A549 (cell line): ENCODE results near the gene ZP3. TPM values are rescaled to one million over a fixed set of nuclear protein-coding genes. Genes with fewer than 3 reads are reported as not detected.

Source experiments
- ATAC-seq, 2 experiments: fragments of 200-7000 bp in 1 of 2; fragments of >200 bp in 1 of 2; cut with Nextera tagmentation in 1 of 2; cut with Tn5 transposase in 1 of 2; 3 replicates each; pipeline versions ENCODE4 v1.8.0 to v1.9.1; 2018 to 2020; ENCODE audit warnings: mild to moderate bottlenecking in 1 of 2, moderate library complexity in 1 of 2
- CTCF ChIA-PET: fragments of 300-600 bp; sonication (Branson Sonifier 250); formaldehyde crosslinking; extraction: SDS; loops from one replicate; lab custom pipeline; 2021; ENCODE audit warnings: antibody characterized with exemption, inconsistent platforms; lab: Yijun Ruan, JAX
- POLR2A ChIA-PET: fragments of 350-600 bp; formaldehyde crosslinking; extraction: SDS; loops from one replicate; lab custom pipeline; 2021; ENCODE audit warnings: antibody characterized with exemption, inconsistent platforms; lab: Yijun Ruan, JAX
- DNase-seq, 2 experiments: peaks; one replicate each; pipeline versions ENCODE4 v3.0.0 to v3.0.0-alpha.2; 2011 to 2016; ENCODE audit warnings: low read depth in 1 of 2, low spot score in 1 of 2
- FAIRE-seq: peaks from 2 replicates; lab custom pipeline; 2011; peaks lifted over from hg19 to GRCh38; lab: Jason Lieb, UNC
- H3K27ac ChIP-seq, 2 experiments: fragments of >200 bp; sonication (Bioruptor Twin); formaldehyde crosslinking; 3 replicates each; pipeline ENCODE4 v1.5.1; 2016 to 2017
- H3K4me1 ChIP-seq: fragments of >200 bp; sonication (Bioruptor Twin); formaldehyde crosslinking; 3 replicates; pipeline ENCODE4 v1.6.1; 2016
- H3K4me2 ChIP-seq: fragments of >200 bp; sonication (Bioruptor Twin); formaldehyde crosslinking; 3 replicates; pipeline ENCODE4 v1.6.1; 2016
- H3K4me3 ChIP-seq: fragments of >200 bp; sonication (Bioruptor Twin); formaldehyde crosslinking; 3 replicates; pipeline ENCODE4 v1.5.1; 2016
- H3K9me3 ChIP-seq: fragments of >200 bp; sonication (Bioruptor Twin); formaldehyde crosslinking; 3 replicates; pipeline ENCODE4 v1.6.1; 2016
- BCL3 ChIP-seq: fragments of >200 bp; sonication (Bioruptor Twin); formaldehyde crosslinking; IDR thresholded peaks from 3 replicates; pipeline ENCODE4 v1.6.1; 2016
- CHD4 ChIP-seq: fragments of 200-600 bp; sonication (generic); IDR thresholded peaks from 2 replicates; pipeline ENCODE4 v1.6.1; 2016; ENCODE audit warnings: antibody characterized with exemption, mild to moderate bottlenecking, borderline replicate concordance
- CTCF ChIP-seq: fragments of >200 bp; sonication (Bioruptor Twin); formaldehyde crosslinking; IDR thresholded peaks from 3 replicates; pipeline ENCODE4 v1.5.1; 2016
- EHF ChIP-seq: fragments of 250-450 bp; sonication (Bioruptor Pico); IDR thresholded peaks from 2 replicates; pipeline ENCODE4 v1.5.0; 2020; ENCODE audit warnings: mild to moderate bottlenecking
- FOSB ChIP-seq: fragments of 250-450 bp; sonication (Bioruptor Pico); IDR thresholded peaks from 2 replicates; pipeline ENCODE4 v1.5.0; 2020; ENCODE audit warnings: mild to moderate bottlenecking, moderate library complexity
- FOSL2 ChIP-seq, 2 experiments: fragments of 450-650 bp in 1 of 2; fragments of >200 bp in 1 of 2; sonication (Bioruptor Twin) in 1 of 2; formaldehyde crosslinking; IDR thresholded peaks; 2 replicates each; pipeline versions ENCODE4 v1.5.0 to v1.6.1; 2016 to 2020; ENCODE audit warnings: mild to moderate bottlenecking in 1 of 2, moderate library complexity in 1 of 2
- MAZ ChIP-seq: fragments of 150-350 bp; IDR thresholded peaks from 2 replicates; pipeline ENCODE4 v1.6.1; 2014; ENCODE audit warnings: antibody characterized with exemption, low read depth, low read length, borderline replicate concordance
- NFE2L2 ChIP-seq: fragments of 150-350 bp; conservative IDR thresholded peaks from 2 replicates; pipeline ENCODE4 v1.6.1; 2014; ENCODE audit warnings: low read length
- POLR2AphosphoS2 ChIP-seq: conservative IDR thresholded peaks from 2 replicates; pipeline ENCODE4 v1.6.1; 2012; ENCODE audit warnings: low read length, improper control_type of control experiment, inconsistent platforms
- RNF2 ChIP-seq: fragments of 200-600 bp; sonication (generic); IDR thresholded peaks from 2 replicates; pipeline ENCODE4 v1.6.1; 2016; ENCODE audit warnings: low read depth, mild to moderate bottlenecking, antibody characterized with exemption, moderate library complexity, borderline replicate concordance
- ZC3H11A ChIP-seq: fragments of 450-650 bp; IDR thresholded peaks from 2 replicates; pipeline ENCODE4 v1.6.1; 2014; ENCODE audit warnings: antibody characterized with exemption, mild to moderate bottlenecking
- ZNF302 ChIP-seq: fragments of 250-450 bp; sonication (Bioruptor Pico); IDR thresholded peaks from 2 replicates; pipeline ENCODE4 v1.9.0; 2021; ENCODE audit warnings: inconsistent platforms, mild to moderate bottlenecking, moderate library complexity
- ZSCAN20 ChIP-seq: fragments of 250-450 bp; sonication (Bioruptor Pico); IDR thresholded peaks from 2 replicates; pipeline ENCODE4 v1.8.0; 2022; ENCODE audit warnings: mild to moderate bottlenecking, moderate library complexity
- WGBS: methylation state at CpG from one replicate; pipeline ENCODE4 v1.1.6; 2017; ENCODE audit errors: missing lambda C conversion rate; 5-methylcytosine and 5-hydroxymethylcytosine counted together
- polyA plus RNA-seq, 4 experiments: library from polyadenylated mRNA; depleted of rRNA in 3 of 4; stranded (reverse); fragments of >200 nt; fragmentation: RNase III in 1 of 4; extraction: RNeasy Plus Mini Kit Qiagen cat#74134 plus additional on column Dnase treatment in 1 of 4; gene quantifications; 2 replicates in 3 of 4; 3 replicates in 1 of 4; pipeline ENCODE4 v1.2.3, GENCODE V29; 2011 to 2017
- TF ChIP-seq, protein P1 (sequence below): fragments of 200-600 bp; sonication (generic); IDR thresholded peaks from 2 replicates; pipeline ENCODE4 v1.6.1; 2016; ENCODE audit warnings: antibody characterized with exemption, mild to moderate bottlenecking, moderate library complexity
- TF ChIP-seq, protein P2 (sequence below): fragments of 250-450 bp; sonication (Bioruptor Pico); IDR thresholded peaks from 2 replicates; pipeline ENCODE4 v1.5.0; 2021; ENCODE audit warnings: mild to moderate bottlenecking, moderate library complexity, borderline replicate concordance

ZP3 gene
- polyA plus RNA-seq, 2 of the 4 experiments (the other 2 are of a cell fraction) = 21.4 to 26.5 TPM

DNA sequence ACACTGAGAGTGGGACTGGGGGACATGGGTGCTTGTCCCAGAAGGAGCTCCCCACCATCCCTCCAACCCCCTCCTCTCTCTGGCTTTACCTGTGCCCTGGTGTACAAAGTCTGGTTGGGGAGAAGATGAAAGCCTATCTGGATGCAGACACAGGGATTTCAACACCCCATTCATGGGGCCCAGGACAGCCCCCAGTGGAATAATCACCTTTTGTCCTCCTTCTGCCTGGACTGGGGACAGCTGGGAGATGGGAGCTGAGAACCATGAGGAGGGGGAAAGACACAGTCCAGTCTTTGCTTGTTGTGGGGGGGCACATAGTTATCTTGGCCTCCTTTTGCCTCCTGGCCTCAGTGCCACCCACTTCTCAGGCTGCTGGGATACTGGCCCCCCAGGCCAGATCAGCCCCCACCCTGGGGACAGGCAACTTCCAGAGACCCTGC lies 16.6 kb upstream of the ZP3 start (continued):
- TF ChIP-seq, protein P1, sequence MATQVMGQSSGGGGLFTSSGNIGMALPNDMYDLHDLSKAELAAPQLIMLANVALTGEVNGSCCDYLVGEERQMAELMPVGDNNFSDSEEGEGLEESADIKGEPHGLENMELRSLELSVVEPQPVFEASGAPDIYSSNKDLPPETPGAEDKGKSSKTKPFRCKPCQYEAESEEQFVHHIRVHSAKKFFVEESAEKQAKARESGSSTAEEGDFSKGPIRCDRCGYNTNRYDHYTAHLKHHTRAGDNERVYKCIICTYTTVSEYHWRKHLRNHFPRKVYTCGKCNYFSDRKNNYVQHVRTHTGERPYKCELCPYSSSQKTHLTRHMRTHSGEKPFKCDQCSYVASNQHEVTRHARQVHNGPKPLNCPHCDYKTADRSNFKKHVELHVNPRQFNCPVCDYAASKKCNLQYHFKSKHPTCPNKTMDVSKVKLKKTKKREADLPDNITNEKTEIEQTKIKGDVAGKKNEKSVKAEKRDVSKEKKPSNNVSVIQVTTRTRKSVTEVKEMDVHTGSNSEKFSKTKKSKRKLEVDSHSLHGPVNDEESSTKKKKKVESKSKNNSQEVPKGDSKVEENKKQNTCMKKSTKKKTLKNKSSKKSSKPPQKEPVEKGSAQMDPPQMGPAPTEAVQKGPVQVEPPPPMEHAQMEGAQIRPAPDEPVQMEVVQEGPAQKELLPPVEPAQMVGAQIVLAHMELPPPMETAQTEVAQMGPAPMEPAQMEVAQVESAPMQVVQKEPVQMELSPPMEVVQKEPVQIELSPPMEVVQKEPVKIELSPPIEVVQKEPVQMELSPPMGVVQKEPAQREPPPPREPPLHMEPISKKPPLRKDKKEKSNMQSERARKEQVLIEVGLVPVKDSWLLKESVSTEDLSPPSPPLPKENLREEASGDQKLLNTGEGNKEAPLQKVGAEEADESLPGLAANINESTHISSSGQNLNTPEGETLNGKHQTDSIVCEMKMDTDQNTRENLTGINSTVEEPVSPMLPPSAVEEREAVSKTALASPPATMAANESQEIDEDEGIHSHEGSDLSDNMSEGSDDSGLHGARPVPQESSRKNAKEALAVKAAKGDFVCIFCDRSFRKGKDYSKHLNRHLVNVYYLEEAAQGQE = no peak
- TF ChIP-seq EHF (CRISPR knock-in tag) (no peak), FOSL2 (IDR thresholded peaks at IDR 0.05) (no peak), FOSL2 (CRISPR knock-in tag; IDR thresholded peaks at IDR 0.05) (no peak)

- POLR2A ChIA-PET = no interaction called here
- no peak within 1 kb of the TSS for H3K4me2 ChIP-seq
- CTCF ChIA-PET = no interaction called here
Observed at GRCh38 chr7:76409537-76409936, 15.2 kb upstream of the ZP3 start, which contains the start of gene SSC4D. TSS of gene SSC4D (minus strand) at chr7:76409697. CDS start at chr7:76404439, 5,258 bp downstream.

DNA sequence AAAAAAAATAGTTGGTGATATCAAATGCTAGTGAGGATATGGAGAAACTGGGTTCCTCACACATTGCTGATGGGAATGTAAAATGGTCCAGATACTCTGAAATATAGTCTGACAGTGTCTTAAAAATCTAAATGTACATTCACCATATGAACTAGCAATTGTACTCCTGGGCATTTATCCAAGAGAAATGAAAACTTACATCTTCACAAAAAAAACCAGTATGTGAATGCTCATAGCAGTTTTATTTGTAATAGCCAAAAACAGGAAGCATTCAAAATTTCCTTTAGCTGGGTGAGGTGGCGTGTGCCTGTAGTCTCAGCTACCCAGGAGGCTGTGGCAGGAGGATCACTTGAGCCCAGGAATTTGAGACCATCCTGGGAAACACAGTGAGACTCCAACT lies 13.1 kb upstream of the ZP3 start:
- DNase-seq (no peak), FAIRE-seq (no peak), ATAC-seq (no peak)
- Histone ChIP-seq H3K4me3 (no peak overlapping the region), H3K4me1 (no peaks in the 10 kb centered on the region), H3K9me3 (no peaks in the 10 kb centered on the region), H3K27ac (no peak overlapping the region), H3K4me2 (no peak overlapping the region)
- no peak for TF ChIP-seq ZC3H11A
- no peak for TF ChIP-seq MAZ
- no peak for TF ChIP-seq BCL3
- TF ChIP-seq CTCF = no peak
- no peak for TF ChIP-seq NFE2L2
- TF ChIP-seq, protein P1 = no peak
- no peak for TF ChIP-seq POLR2AphosphoS2
- no peak for TF ChIP-seq FOSB (CRISPR knock-in tag)
- TF ChIP-seq ZSCAN20 (CRISPR knock-in tag) = no peak
- ChIA-PET CTCF (no interaction called here), POLR2A (interaction anchor here (0.7 kb wide), 1 partner anchor 47 kb away, joined by 3 read pairs; no protein-coding TSS in a partner anchor)
- WGBS = 96% methylated on average over 1 of the region's 1 CpG

More at GRCh38 chr7:76409537-76409936, 15.2 kb upstream of the ZP3 start, which contains the start of gene SSC4D:
- FAIRE-seq (no peak), DNase-seq (no peak), ATAC-seq (no peak)
- Histone ChIP-seq H3K27ac (no peak within 1 kb of the TSS), H3K4me1 (no peaks in the 10 kb centered on the region), H3K9me3 (no peaks in the 10 kb centered on the region), H3K4me3 (no peak within 1 kb of the TSS)
- TF ChIP-seq ZNF302 = no peak
- TF ChIP-seq FOSB (CRISPR knock-in tag) = no peak
- TF ChIP-seq RNF2 = no peak
- TF ChIP-seq MAZ = no peak
- TF ChIP-seq, protein P2, sequence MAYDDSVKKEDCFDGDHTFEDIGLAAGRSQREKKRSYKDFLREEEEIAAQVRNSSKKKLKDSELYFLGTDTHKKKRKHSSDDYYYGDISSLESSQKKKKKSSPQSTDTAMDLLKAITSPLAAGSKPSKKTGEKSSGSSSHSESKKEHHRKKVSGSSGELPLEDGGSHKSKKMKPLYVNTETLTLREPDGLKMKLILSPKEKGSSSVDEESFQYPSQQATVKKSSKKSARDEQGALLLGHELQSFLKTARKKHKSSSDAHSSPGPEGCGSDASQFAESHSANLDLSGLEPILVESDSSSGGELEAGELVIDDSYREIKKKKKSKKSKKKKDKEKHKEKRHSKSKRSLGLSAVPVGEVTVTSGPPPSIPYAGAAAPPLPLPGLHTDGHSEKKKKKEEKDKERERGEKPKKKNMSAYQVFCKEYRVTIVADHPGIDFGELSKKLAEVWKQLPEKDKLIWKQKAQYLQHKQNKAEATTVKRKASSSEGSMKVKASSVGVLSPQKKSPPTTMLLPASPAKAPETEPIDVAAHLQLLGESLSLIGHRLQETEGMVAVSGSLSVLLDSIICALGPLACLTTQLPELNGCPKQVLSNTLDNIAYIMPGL = no peak
- no peak for TF ChIP-seq CHD4
- WGBS = 91% methylated on average over 6 of the region's 6 CpGs
